GM12878 (cell line): ENCODE measurements around the gene ABCC3.

ENCODE experiments used
- TF ChIP-seq, protein P1 (sequence below): fragments of 450-650 bp; formaldehyde crosslinking; IDR thresholded peaks from 2 replicates; pipeline ENCODE4 v1.5.0; 2022; ENCODE audit warnings: mild to moderate bottlenecking, missing genetic modification characterization
- TF ChIP-seq, protein P2 (sequence below): IDR thresholded peaks from 2 replicates; pipeline ENCODE4 v1.6.1; 2012; ENCODE audit warnings: low read depth, low read length, improper control_type of control experiment

DNA sequence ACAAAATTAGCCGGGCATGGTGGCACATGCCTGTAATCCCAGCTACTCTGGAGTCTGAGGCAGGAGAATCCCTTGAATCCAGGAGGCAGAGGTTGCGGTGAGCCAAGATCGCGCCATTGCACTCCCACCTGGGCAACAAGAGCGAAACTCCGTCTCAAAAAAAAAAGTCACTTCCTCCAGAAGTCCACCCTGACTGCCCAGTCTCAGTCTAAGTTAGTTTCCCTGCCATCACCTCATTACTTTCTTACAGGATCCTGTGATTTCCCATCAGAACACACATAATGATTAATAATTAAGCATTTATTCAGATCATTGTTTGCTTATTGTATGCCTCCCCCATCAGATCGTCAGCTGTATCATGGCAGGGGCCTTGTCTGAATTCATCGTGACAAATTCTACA is 31.6 kb downstream of the ABCC3 start:
- TF ChIP-seq, protein P1, sequence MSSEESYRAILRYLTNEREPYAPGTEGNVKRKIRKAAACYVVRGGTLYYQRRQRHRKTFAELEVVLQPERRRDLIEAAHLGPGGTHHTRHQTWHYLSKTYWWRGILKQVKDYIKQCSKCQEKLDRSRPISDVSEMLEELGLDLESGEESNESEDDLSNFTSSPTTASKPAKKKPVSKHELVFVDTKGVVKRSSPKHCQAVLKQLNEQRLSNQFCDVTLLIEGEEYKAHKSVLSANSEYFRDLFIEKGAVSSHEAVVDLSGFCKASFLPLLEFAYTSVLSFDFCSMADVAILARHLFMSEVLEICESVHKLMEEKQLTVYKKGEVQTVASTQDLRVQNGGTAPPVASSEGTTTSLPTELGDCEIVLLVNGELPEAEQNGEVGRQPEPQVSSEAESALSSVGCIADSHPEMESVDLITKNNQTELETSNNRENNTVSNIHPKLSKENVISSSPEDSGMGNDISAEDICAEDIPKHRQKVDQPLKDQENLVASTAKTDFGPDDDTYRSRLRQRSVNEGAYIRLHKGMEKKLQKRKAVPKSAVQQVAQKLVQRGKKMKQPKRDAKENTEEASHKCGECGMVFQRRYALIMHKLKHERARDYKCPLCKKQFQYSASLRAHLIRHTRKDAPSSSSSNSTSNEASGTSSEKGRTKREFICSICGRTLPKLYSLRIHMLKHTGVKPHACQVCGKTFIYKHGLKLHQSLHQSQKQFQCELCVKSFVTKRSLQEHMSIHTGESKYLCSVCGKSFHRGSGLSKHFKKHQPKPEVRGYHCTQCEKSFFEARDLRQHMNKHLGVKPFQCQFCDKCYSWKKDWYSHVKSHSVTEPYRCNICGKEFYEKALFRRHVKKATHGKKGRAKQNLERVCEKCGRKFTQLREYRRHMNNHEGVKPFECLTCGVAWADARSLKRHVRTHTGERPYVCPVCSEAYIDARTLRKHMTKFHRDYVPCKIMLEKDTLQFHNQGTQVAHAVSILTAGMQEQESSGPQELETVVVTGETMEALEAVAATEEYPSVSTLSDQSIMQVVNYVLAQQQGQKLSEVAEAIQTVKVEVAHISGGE (CRISPR knock-in tag), result no peak
- TF ChIP-seq, protein P2, sequence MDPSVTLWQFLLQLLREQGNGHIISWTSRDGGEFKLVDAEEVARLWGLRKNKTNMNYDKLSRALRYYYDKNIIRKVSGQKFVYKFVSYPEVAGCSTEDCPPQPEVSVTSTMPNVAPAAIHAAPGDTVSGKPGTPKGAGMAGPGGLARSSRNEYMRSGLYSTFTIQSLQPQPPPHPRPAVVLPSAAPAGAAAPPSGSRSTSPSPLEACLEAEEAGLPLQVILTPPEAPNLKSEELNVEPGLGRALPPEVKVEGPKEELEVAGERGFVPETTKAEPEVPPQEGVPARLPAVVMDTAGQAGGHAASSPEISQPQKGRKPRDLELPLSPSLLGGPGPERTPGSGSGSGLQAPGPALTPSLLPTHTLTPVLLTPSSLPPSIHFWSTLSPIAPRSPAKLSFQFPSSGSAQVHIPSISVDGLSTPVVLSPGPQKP, result no peak
